Measurements from ENCODE around the gene HSD17B3.
"Not testable (repeated sequence)": the region's sequence is repeated elsewhere in the genome, so short reads cannot be mapped to it uniquely, and the experiment has no call there.

HSD17B3 gene

GRCh38 chr9:96193236-96193755, 108.7 kb downstream of the HSD17B3 start:
- no peak for TF ChIP-seq ISL1 (CRISPR knock-in tag; IDR thresholded peaks at IDR 0.05)
- TF ChIP-seq ARNTL (CRISPR knock-in tag; IDR thresholded peaks at IDR 0.05; ENCODE audit: borderline replicate concordance, low read depth) = no peak
- TF ChIP-seq GLIS3 (CRISPR knock-in tag; IDR thresholded peaks at IDR 0.05) = no peak
- TF ChIP-seq TOX (CRISPR knock-in tag; IDR thresholded peaks at IDR 0.05; ENCODE audit: borderline replicate concordance) = no peak
- no peak for TF ChIP-seq ZC3H10 (CRISPR knock-in tag; IDR thresholded peaks at IDR 0.05)
- TF ChIP-seq ZFP3 (CRISPR knock-in tag; IDR thresholded peaks at IDR 0.05) = no peak
- no peak for ATAC-seq

DNA sequence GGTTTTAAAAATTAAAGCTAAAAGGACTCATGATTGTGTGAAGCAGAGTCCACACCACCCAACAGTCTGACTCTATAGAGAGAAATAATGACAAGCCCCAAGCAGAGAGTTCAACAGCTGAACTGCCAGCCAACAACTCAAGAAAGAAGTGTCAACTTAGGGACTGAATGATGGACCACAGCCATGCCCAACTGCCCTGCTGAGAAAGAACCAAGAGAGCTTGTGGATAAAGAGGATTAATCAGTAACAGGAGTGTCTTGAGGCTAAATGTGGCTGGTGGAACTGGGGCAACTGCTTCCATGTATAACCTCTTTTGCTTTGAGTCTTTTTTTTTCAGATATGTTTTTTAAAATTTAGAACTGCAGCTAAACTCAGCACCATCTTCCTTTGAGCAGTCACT, 109.3 kb downstream of the HSD17B3 start:
- TF ChIP-seq ZNF565 (CRISPR knock-in tag; conservative IDR thresholded peaks at IDR 0.05; ENCODE audit: low read depth) (no peak), PPARA (CRISPR knock-in tag; IDR thresholded peaks at IDR 0.05; ENCODE audit: borderline replicate concordance) (no peak), CSDC2 (CRISPR knock-in tag; IDR thresholded peaks at IDR 0.05) (no peak), GLIS3 (CRISPR knock-in tag; IDR thresholded peaks at IDR 0.05) (no peak), TSHZ2 (CRISPR knock-in tag; IDR thresholded peaks at IDR 0.05) (no peak), ZC3H10 (CRISPR knock-in tag; IDR thresholded peaks at IDR 0.05) (no peak), POU6F1 (CRISPR knock-in tag; IDR thresholded peaks at IDR 0.05; ENCODE audit: borderline replicate concordance, low read depth) (no peak), ZFP30 (CRISPR knock-in tag; IDR thresholded peaks at IDR 0.05) (no peak), RARB (CRISPR knock-in tag; IDR thresholded peaks at IDR 0.05) (no peak), ARNTL (CRISPR knock-in tag; IDR thresholded peaks at IDR 0.05; ENCODE audit: borderline replicate concordance, low read depth) (no peak)
- TF ChIP-seq, protein P1, sequence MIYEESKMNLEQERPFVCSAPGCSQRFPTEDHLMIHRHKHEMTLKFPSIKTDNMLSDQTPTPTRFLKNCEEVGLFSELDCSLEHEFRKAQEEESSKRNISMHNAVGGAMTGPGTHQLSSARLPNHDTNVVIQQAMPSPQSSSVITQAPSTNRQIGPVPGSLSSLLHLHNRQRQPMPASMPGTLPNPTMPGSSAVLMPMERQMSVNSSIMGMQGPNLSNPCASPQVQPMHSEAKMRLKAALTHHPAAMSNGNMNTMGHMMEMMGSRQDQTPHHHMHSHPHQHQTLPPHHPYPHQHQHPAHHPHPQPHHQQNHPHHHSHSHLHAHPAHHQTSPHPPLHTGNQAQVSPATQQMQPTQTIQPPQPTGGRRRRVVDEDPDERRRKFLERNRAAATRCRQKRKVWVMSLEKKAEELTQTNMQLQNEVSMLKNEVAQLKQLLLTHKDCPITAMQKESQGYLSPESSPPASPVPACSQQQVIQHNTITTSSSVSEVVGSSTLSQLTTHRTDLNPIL (CRISPR knock-in tag; IDR thresholded peaks at IDR 0.05; ENCODE audit: low read depth) = no peak
- ATAC-seq = no peak

DNA sequence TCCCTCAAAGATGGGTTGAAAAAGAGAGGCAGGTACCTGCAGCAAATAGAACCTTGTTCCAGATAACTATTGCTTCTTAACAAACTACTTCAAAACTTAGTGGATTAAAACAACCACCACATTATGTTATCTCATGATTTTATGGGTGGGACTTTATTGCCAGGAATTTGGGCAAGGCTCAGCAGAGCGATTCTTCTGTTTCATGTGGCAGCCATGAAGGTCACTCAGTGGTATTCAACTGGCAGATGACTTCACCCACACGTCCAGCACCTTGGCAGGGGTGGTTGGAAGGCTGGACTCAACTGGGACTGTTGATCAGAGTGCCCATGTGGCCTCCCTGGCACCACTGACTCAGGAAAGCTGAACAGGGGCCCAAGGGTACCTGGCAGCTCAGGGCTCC, 112.0 kb downstream of the HSD17B3 start:
- ATAC-seq = no peak
- TF ChIP-seq TOX (CRISPR knock-in tag; IDR thresholded peaks at IDR 0.05; ENCODE audit: borderline replicate concordance) = no peak
- no peak for TF ChIP-seq BACH2 (CRISPR knock-in tag; IDR thresholded peaks at IDR 0.05; ENCODE audit: borderline replicate concordance)
- TF ChIP-seq ZFP30 (CRISPR knock-in tag; IDR thresholded peaks at IDR 0.05) = no peak
- TF ChIP-seq ZC3H10 (CRISPR knock-in tag; IDR thresholded peaks at IDR 0.05) = no peak
- TF ChIP-seq PATZ1 (CRISPR knock-in tag; IDR thresholded peaks at IDR 0.05; ENCODE audit: borderline replicate concordance) = no peak
- TF ChIP-seq TCF4 (CRISPR knock-in tag; IDR thresholded peaks at IDR 0.05; ENCODE audit: borderline replicate concordance) = no peak
- no peak for TF ChIP-seq GLIS3 (CRISPR knock-in tag; IDR thresholded peaks at IDR 0.05)
- TF ChIP-seq PPARA (CRISPR knock-in tag; IDR thresholded peaks at IDR 0.05; ENCODE audit: borderline replicate concordance) = no peak
- TF ChIP-seq SNAI2 (CRISPR knock-in tag; IDR thresholded peaks at IDR 0.05) = no peak
- TF ChIP-seq CSDC2 (CRISPR knock-in tag; IDR thresholded peaks at IDR 0.05) = no peak

GRCh38 chr9:96189581-96189980, 112.4 kb downstream of the HSD17B3 start:
- not testable (repeated sequence) for ATAC-seq

DNA sequence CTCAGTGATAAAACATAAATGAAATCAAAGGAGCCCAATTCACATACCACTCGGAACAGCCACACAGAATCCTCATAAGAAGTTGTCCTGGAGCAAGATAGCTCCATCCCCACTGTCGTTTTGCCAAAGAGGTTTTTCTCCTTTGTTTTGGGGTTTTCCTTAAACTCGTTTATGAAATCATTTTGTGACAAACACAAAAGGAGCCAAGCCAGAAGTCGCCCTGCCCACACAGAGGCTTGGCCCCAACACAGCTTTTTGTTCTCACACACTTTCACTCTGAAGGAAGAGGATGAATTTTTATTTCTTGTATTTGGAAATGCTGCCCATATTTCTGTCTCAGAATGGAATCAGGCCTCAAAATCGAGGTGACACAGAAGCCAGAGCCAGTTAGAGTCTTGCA, 113.4 kb downstream of the HSD17B3 start:
- TF ChIP-seq PATZ1 (CRISPR knock-in tag; IDR thresholded peaks at IDR 0.05; ENCODE audit: borderline replicate concordance) (no peak), CSDC2 (CRISPR knock-in tag; IDR thresholded peaks at IDR 0.05) (no peak), ZNF565 (CRISPR knock-in tag; conservative IDR thresholded peaks at IDR 0.05; ENCODE audit: low read depth) (no peak), ZFP3 (CRISPR knock-in tag; IDR thresholded peaks at IDR 0.05) (no peak), RARB (CRISPR knock-in tag; IDR thresholded peaks at IDR 0.05) (no peak), ISL1 (CRISPR knock-in tag; IDR thresholded peaks at IDR 0.05) (no peak), TCF4 (CRISPR knock-in tag; IDR thresholded peaks at IDR 0.05; ENCODE audit: borderline replicate concordance) (no peak), ZNF70 (CRISPR knock-in tag; IDR thresholded peaks at IDR 0.05) (no peak), TOX (CRISPR knock-in tag; IDR thresholded peaks at IDR 0.05; ENCODE audit: borderline replicate concordance) (no peak), PPARA (CRISPR knock-in tag; IDR thresholded peaks at IDR 0.05; ENCODE audit: borderline replicate concordance) (no peak)
- TF ChIP-seq, protein P2, sequence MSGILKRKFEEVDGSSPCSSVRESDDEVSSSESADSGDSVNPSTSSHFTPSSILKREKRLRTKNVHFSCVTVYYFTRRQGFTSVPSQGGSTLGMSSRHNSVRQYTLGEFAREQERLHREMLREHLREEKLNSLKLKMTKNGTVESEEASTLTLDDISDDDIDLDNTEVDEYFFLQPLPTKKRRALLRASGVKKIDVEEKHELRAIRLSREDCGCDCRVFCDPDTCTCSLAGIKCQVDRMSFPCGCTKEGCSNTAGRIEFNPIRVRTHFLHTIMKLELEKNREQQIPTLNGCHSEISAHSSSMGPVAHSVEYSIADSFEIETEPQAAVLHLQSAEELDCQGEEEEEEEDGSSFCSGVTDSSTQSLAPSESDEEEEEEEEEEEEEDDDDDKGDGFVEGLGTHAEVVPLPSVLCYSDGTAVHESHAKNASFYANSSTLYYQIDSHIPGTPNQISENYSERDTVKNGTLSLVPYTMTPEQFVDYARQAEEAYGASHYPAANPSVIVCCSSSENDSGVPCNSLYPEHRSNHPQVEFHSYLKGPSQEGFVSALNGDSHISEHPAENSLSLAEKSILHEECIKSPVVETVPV (CRISPR knock-in tag; IDR thresholded peaks at IDR 0.05) = no peak
- no peak for ATAC-seq
